ENCODE measurements around the gene KCNJ4.
"Not testable (repeated sequence)": the region's sequence is repeated elsewhere in the genome, so short reads cannot be mapped to it uniquely, and the experiment has no call there.

The KCNJ4 gene

DNA sequence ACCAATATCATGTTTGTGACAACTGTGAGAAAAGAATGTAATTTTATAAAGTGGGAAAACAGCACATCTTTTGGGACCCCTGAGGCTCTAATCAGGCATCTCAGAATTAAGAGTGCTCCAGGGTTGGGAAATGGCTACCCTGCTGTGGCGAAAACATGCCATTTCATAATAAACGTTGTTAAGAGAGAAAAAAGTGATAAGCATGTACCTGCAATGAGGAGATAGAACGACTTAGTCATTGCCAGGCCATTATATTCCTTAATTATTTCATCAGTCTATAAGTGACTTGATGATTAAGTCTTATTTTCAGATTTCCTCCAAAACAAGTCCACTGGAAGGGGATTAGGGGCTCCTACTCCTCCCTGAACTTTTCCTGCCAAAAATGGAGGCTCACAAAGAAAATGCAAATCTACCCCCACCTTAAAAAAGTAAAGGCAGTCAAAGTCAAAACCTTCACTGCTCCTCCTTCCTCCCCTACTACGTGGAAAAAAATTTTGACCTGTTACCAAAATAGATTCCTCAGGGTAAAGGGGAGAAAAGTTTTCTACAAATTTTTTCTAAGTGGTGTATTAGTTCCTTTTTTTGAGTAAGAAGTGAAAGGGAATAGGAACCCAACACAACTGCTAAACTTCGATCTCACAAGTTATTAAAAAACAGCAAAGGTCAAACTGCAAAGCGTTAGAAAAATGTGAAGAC is 59.9 kb downstream of the KCNJ4 start:
- intact Hi-C loops (cut with DNase I; ENCODE audit: low total_unique reads); H3K4me3 ChIP-seq; H3K9me3 ChIP-seq; DNase-seq; H3K27ac ChIP-seq; H3K27me3 ChIP-seq; H3K36me3 ChIP-seq: not testable (repeated sequence)
- peaks cover 0 to 26% (median 13%) of the 10 kb centered on the region in 4 donors for H3K4me1 ChIP-seq

DNA sequence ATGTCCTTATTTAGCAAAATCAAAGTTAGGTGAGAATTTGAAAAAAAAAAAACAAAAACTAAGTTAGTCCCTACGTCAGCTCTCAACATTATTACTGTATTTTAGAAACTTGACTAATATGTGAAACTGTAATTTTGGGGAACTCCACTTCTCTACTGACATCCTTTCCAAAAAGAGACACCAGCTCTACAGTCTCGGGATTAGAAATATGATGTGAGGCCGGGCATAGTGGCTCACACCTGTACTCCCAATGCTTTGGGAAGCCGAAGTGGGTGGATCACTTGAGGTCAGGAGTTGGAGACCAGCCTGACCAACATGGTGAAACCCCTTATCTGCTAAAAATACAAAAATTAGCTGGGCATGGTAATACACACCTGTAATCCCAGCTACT is 65.6 kb downstream of the KCNJ4 start:
- H3K9me3 ChIP-seq; H3K4me1 ChIP-seq; H3K4me3 ChIP-seq; H3K27ac ChIP-seq; H3K27me3 ChIP-seq; H3K36me3 ChIP-seq; intact Hi-C loops (cut with DNase I; ENCODE audit: low total_unique reads); DNase-seq: not testable (repeated sequence)

DNA sequence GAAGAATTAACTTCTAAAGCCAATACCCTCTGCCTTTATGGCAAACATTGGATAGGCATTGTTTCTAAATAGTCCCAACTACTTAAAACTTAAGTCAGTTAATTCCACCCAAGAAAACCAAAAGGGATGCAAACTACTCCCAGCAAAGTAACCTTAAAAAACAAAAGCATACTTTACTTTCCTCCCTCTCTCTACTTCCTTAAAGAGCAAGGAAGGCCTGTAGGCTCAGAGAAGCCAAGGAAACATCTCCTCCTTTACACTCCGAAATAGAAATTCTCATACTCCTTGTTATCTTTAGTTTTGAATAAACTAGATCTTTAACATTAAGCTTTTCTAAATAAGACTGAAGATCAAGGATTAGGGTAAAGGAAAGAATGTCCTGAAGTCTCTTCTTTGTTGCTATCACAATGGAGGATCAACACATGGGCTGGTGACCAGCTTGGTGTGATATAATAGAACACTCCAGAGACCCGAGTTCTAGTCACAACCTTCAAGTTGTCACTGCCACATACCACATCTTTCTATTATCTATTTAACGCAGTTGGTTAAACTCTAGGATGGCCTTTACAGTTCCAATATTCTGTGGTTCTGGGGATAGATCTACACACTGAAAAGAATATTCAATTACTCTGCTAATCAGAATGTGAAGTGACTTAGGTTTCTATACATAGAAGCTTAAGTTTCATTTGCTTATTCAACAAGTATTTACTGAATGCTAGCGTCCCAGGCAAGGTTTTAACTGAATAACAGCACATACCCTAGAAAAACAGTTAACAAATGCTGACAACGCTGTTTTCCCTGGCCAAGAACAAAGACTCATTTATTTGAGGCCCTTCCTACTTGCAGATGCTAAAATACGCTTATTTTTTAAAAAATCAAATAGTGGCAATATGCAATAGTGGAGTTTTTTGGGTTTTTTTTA is 66.2 kb downstream of the KCNJ4 start:
- H3K36me3 ChIP-seq; H3K27ac ChIP-seq; H3K4me3 ChIP-seq; H3K9me3 ChIP-seq; DNase-seq; intact Hi-C loops (cut with DNase I; ENCODE audit: low total_unique reads); H3K27me3 ChIP-seq; H3K4me1 ChIP-seq: not testable (repeated sequence)

DNA sequence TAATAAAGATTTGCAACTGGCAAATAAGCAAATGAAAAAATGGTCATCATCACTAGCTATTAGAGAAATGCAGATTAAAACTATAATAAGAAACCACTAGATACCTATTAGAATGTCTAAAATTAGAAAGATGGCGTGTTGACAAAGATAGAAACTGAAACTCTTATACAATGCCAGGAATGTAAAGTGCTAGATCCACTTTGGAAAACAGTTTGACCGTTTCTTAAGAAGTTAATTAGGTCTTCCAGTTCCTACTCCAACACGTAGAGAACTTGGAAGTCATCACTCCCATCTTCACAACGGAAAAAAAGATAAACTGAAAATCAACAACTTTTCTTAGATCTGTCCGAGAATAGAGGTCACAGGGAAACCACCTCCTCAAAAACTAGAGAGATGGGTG is 68.1 kb downstream of the KCNJ4 start:
- H3K27ac ChIP-seq; DNase-seq; H3K36me3 ChIP-seq; H3K27me3 ChIP-seq; intact Hi-C loops (cut with DNase I; ENCODE audit: low total_unique reads); H3K4me1 ChIP-seq; H3K9me3 ChIP-seq; H3K4me3 ChIP-seq: not testable (repeated sequence)

GRCh38 chr22:38383417-38383816 is 71.6 kb downstream of the KCNJ4 start:
- Histone ChIP-seq H3K27ac (no peak overlapping the region), H3K9me3 (no peaks in the 10 kb centered on the region), H3K36me3 (no peaks in the 10 kb centered on the region), H3K4me3 (no peak overlapping the region), H3K27me3 (no peaks in the 10 kb centered on the region), H3K4me1 (no peaks in the 10 kb centered on the region)
- intact Hi-C loops (cut with DNase I; ENCODE audit: low total_unique reads), result no loop called here
- no peak for DNase-seq
- TF ChIP-seq, protein P1, sequence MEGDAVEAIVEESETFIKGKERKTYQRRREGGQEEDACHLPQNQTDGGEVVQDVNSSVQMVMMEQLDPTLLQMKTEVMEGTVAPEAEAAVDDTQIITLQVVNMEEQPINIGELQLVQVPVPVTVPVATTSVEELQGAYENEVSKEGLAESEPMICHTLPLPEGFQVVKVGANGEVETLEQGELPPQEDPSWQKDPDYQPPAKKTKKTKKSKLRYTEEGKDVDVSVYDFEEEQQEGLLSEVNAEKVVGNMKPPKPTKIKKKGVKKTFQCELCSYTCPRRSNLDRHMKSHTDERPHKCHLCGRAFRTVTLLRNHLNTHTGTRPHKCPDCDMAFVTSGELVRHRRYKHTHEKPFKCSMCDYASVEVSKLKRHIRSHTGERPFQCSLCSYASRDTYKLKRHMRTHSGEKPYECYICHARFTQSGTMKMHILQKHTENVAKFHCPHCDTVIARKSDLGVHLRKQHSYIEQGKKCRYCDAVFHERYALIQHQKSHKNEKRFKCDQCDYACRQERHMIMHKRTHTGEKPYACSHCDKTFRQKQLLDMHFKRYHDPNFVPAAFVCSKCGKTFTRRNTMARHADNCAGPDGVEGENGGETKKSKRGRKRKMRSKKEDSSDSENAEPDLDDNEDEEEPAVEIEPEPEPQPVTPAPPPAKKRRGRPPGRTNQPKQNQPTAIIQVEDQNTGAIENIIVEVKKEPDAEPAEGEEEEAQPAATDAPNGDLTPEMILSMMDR (IDR thresholded peaks at IDR 0.05), result no peak

DNA sequence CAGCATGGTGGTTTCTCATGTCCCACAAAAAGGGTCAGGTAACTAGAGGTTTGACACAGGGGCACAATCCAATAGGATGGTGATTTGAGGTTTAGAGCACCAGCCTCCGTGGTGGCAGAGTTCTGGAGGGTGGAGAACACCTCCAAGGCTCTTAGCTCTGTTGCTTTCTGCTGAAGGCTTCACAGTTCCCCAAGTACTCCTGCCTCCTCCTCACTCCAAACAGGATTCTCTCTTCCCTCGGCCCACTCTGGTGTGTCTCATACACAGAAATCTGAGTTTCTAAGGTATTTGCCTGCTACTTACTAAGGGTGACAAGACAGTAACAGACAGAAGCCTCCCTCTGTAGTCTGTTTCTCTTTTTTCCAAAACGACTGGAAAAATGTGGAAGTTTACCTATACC is 73.6 kb downstream of the KCNJ4 start:
- H3K9me3 ChIP-seq; H3K4me3 ChIP-seq; DNase-seq; H3K36me3 ChIP-seq; H3K27ac ChIP-seq; H3K4me1 ChIP-seq; H3K27me3 ChIP-seq; intact Hi-C loops (cut with DNase I; ENCODE audit: low total_unique reads): not testable (repeated sequence)
